Smooth muscle cell (in vitro differentiated cells): ENCODE results near the gene FMN1. TPM values are rescaled to one million over a fixed set of nuclear protein-coding genes. Genes with fewer than 3 reads are reported as not detected.

Experiments used
- DNase-seq: peaks from one replicate; lab custom pipeline; 2025; ENCODE audit not compliant: unreplicated experiment; lab: John Stamatoyannopoulos, UW
- H2AFZ ChIP-seq: fragments of 200-600 bp; sonication (generic); 2 replicates; pipeline ENCODE4 v1.6.0; 2016; ENCODE audit warnings: antibody characterized with exemption, low read depth, mild to moderate bottlenecking
- H3F3A ChIP-seq: fragments of 200-600 bp; sonication (generic); 2 replicates; pipeline ENCODE4 v1.6.0; 2017; ENCODE audit warnings: antibody characterized with exemption, low read depth
- H3K27ac ChIP-seq: fragments of 200-600 bp; sonication (generic); 2 replicates; pipeline ENCODE4 v1.5.1; 2016; ENCODE audit warnings: low read depth, mild to moderate bottlenecking
- H3K27me3 ChIP-seq: fragments of 200-600 bp; sonication (generic); 2 replicates; pipeline ENCODE4 v1.6.1; 2016; ENCODE audit warnings: low read depth, mild to moderate bottlenecking
- H3K36me3 ChIP-seq: fragments of 200-600 bp; sonication (generic); 2 replicates; pipeline ENCODE4 v1.5.1; 2016; ENCODE audit warnings: low read depth
- H3K4me1 ChIP-seq: fragments of 200-600 bp; sonication (generic); 2 replicates; pipeline ENCODE4 v1.5.1; 2016; ENCODE audit warnings: low read depth
- H3K4me2 ChIP-seq: fragments of 200-600 bp; sonication (generic); 2 replicates; pipeline ENCODE4 v1.6.0; 2016; ENCODE audit warnings: mild to moderate bottlenecking
- H3K4me3 ChIP-seq: fragments of 200-600 bp; sonication (generic); 2 replicates; pipeline ENCODE4 v1.5.1; 2016; ENCODE audit warnings: mild to moderate bottlenecking
- H3K79me2 ChIP-seq: fragments of 200-600 bp; sonication (generic); 2 replicates; pipeline ENCODE4 v1.6.0; 2016; ENCODE audit warnings: low read depth, mild to moderate bottlenecking
- H3K9ac ChIP-seq: fragments of 200-600 bp; sonication (generic); 2 replicates; pipeline ENCODE4 v1.6.0; 2016; ENCODE audit warnings: low read depth
- H3K9me3 ChIP-seq: fragments of 200-600 bp; sonication (generic); replicated peaks from 2 replicates; pipeline ENCODE4 v1.5.1; 2016; ENCODE audit warnings: low read depth
- H4K20me1 ChIP-seq: fragments of 200-600 bp; sonication (generic); 2 replicates; pipeline ENCODE4 v1.6.0; 2016; ENCODE audit warnings: low read depth
- CTCF ChIP-seq: fragments of 200-600 bp; sonication (generic); IDR thresholded peaks from 2 replicates; pipeline ENCODE4 v1.5.1; 2017; ENCODE audit warnings: borderline replicate concordance, mild to moderate bottlenecking, antibody characterized with exemption; ENCODE audit not compliant: insufficient read depth, poor library complexity, severe bottlenecking
- whole genome bisulfite sequencing: methylation state at CpG from one replicate; pipeline ENCODE4 v1.1.7; 2016; ENCODE audit warnings: low lambda C conversion rate; 5-methylcytosine and 5-hydroxymethylcytosine counted together
- polyA plus RNA-seq: library from polyadenylated mRNA; unstranded; fragments of >200 nt; fragmentation: Nextera tagmentation; extraction: Ambion mirVana; gene quantifications from 2 replicates; pipeline ENCODE4 v1.2.1, GENCODE V29; 2016
- total RNA-seq: library from RNA; depleted of rRNA; stranded (reverse); fragments of >200 nt; gene quantifications from 2 replicates; pipeline ENCODE4 v1.2.3, GENCODE V29; 2014

The FMN1 gene
- total and polyA plus RNA-seq, 2 experiments from 2014 or later = 0.08 to 4.0 TPM

DNA sequence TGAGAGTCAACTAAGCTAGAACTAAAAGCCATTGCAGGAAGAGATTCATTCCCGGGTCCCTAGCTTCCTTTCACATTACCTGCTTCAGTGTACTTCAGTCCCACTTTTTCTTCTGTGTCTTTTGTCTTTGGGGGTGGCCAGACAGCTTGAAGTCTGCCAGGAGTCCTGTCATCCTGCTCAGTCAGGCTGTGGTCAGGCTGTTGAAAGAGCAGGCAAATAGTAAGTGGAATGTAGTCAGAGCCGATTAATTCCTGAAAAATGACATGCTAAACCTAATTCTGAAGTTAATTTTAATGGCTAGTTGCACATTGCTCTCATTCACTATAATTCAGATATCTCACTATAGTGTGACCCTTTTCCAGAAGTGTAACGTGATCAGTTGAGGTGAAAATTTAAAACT lies 129.6 kb downstream of the FMN1 start:
- H3K9me3 ChIP-seq = no peaks in the 10 kb centered on the region
- no peaks in the 10 kb centered on the region for H4K20me1 ChIP-seq
- no peak for DNase-seq
- no peaks in the 10 kb centered on the region for H3K79me2 ChIP-seq
- H3K4me3 ChIP-seq = no peak overlapping the region
- no peak overlapping the region for H2AFZ ChIP-seq
- no peaks in the 10 kb centered on the region for H3F3A ChIP-seq
- peak overlapping the region; percentile 64 for H3K27ac ChIP-seq
- H3K9ac ChIP-seq = no peak overlapping the region
- H3K27me3 ChIP-seq = peaks cover 5% of the 10 kb centered on the region
- 65% methylated on average over 3 of the region's 3 CpGs for whole genome bisulfite sequencing
- no peak for TF ChIP-seq CTCF
- H3K36me3 ChIP-seq = no peaks in the 10 kb centered on the region
- peaks cover 21% of the 10 kb centered on the region for H3K4me1 ChIP-seq
- peak overlapping the region; percentile 57 for H3K4me2 ChIP-seq

DNA sequence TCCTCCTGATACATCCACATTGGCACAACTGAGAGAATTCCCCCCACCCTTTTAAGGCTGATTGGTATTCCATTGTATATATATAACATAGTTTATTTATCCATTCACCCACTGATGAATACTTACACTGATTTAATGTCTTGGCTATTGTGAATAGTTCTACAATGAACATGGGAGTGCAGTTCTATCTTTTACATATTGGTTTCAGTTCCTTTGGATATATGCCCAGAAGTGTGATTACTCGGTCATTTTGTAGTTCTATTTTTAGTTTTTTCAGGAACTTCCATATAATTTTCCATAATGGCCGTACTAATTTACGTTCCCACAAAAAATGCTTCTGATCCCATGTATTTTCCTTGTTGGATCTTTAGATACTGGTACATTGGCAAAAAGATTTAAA lies 135.3 kb downstream of the FMN1 start:
- no peaks in the 10 kb centered on the region for H3K79me2 ChIP-seq
- no peaks in the 10 kb centered on the region for H3F3A ChIP-seq
- H3K4me1 ChIP-seq = no peaks in the 10 kb centered on the region
- H4K20me1 ChIP-seq = no peaks in the 10 kb centered on the region
- DNase-seq = no peak
- no peak overlapping the region for H2AFZ ChIP-seq
- H3K36me3 ChIP-seq = no peaks in the 10 kb centered on the region
- H3K27me3 ChIP-seq = peaks cover 10% of the 10 kb centered on the region
- no peak overlapping the region for H3K27ac ChIP-seq
- no peak overlapping the region for H3K4me3 ChIP-seq
- no peak overlapping the region for H3K4me2 ChIP-seq
- H3K9me3 ChIP-seq = no peaks in the 10 kb centered on the region
- no peak for TF ChIP-seq CTCF
- H3K9ac ChIP-seq = no peak overlapping the region
- 82% methylated on average over 3 of the region's 3 CpGs for WGBS

DNA sequence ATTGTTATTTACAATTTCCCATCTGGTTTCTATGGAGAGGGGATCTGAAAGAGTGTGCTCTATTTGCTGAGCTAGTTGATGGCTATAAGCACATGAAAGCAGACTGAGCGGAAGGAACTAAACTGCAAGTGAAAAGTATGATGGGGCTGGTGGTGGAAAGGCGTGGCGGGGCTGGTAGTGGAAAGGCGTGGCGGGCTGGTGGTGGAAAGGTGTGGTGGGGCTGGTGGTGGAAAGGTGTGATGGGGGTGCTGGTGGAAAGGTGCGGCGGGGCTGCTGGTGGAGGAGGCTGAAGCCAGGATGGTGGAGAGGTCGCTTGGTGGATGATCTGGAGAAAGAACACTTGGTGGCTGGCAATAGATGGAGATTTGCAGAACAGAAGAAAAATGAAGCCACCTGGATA lies 136.7 kb downstream of the FMN1 start:
- Histone ChIP-seq H3K9me3 (no peaks in the 10 kb centered on the region), H2AFZ (no peak overlapping the region), H3K9ac (no peak overlapping the region), H3K4me1 (no peaks in the 10 kb centered on the region), H3F3A (no peaks in the 10 kb centered on the region), H4K20me1 (no peaks in the 10 kb centered on the region), H3K79me2 (no peaks in the 10 kb centered on the region), H3K4me3 (no peak overlapping the region), H3K36me3 (no peaks in the 10 kb centered on the region), H3K4me2 (no peak overlapping the region), H3K27ac (no peak overlapping the region), H3K27me3 (peaks cover 4% of the 10 kb centered on the region)
- TF ChIP-seq CTCF = no peak
- WGBS = 90% methylated on average over 8 of the region's 8 CpGs
- no peak for DNase-seq

- no peak for TF ChIP-seq CTCF
- no peaks in the 10 kb centered on the region for H3K36me3 ChIP-seq
- no peaks in the 10 kb centered on the region for H4K20me1 ChIP-seq
- H3K4me3 ChIP-seq = no peak overlapping the region
- H3K9me3 ChIP-seq = no peaks in the 10 kb centered on the region
- H3K27ac ChIP-seq = no peak overlapping the region
- no peak for DNase-seq
- H3K4me1 ChIP-seq = no peaks in the 10 kb centered on the region
- H3K27me3 ChIP-seq = peaks cover 4% of the 10 kb centered on the region
- no peak overlapping the region for H3K4me2 ChIP-seq
- no peak overlapping the region for H2AFZ ChIP-seq
- no peak overlapping the region for H3K9ac ChIP-seq
- WGBS = 84% methylated on average over 2 of the region's 2 CpGs
- no peaks in the 10 kb centered on the region for H3K79me2 ChIP-seq
- no peaks in the 10 kb centered on the region for H3F3A ChIP-seq
Observed at GRCh38 chr15:33055962-33056361, 138.6 kb downstream of the FMN1 start.
